Measurements from ENCODE around the gene EMILIN2. TPM values are rescaled to one million over a fixed set of nuclear protein-coding genes. Genes with fewer than 3 reads are reported as not detected.

The EMILIN2 gene
- total RNA-seq, 1 experiment from 2014 or later, result 11.7 TPM

GRCh38 chr18:2900684-2901422 is 54.0 kb downstream of the EMILIN2 start:
- H3K27ac Mint-ChIP-seq, result no peak overlapping the region
- CTCF ChIA-PET, result interaction anchor here (0.6 kb wide), 1 partner anchor 142 kb away, joined by 3 read pairs; no protein-coding TSS in a partner anchor
- POLR2A ChIA-PET, result no interaction called here
- DNase-seq (ENCODE audit: low spot score), result no peak
- no peaks in the 10 kb centered on the region for H3K9me3 Mint-ChIP-seq
- peaks cover 22% of the 10 kb centered on the region for H3K4me1 Mint-ChIP-seq
- TF ChIP-seq USF1 (CRISPR knock-in tag; IDR thresholded peaks at IDR 0.05) (no peak), ATF2 (CRISPR knock-in tag; IDR thresholded peaks at IDR 0.05; ENCODE audit: borderline replicate concordance, low read depth) (no peak), ZNF281 (CRISPR knock-in tag; IDR thresholded peaks at IDR 0.05) (no peak), IRF1 (CRISPR knock-in tag; IDR thresholded peaks at IDR 0.05) (no peak), TCF7 (CRISPR knock-in tag; IDR thresholded peaks at IDR 0.05; ENCODE audit: low read depth) (no peak), SP1 (CRISPR knock-in tag; conservative IDR thresholded peaks at IDR 0.05) (no peak), JAZF1 (CRISPR knock-in tag; IDR thresholded peaks at IDR 0.05) (no peak), TEAD4 (CRISPR knock-in tag; IDR thresholded peaks at IDR 0.05) (no peak), PRRX2 (CRISPR knock-in tag; IDR thresholded peaks at IDR 0.05) (no peak), HMGXB4 (CRISPR knock-in tag; IDR thresholded peaks at IDR 0.05) (no peak), ESRRA (CRISPR knock-in tag; IDR thresholded peaks at IDR 0.05; ENCODE audit: borderline replicate concordance) (no peak), FOXK1 (CRISPR knock-in tag; IDR thresholded peaks at IDR 0.05) (no peak), ATF6 (CRISPR knock-in tag; IDR thresholded peaks at IDR 0.05) (no peak), ZNF232 (CRISPR knock-in tag; IDR thresholded peaks at IDR 0.05) (no peak), GABPB1 (CRISPR knock-in tag; IDR thresholded peaks at IDR 0.05) (no peak), ELF4 (CRISPR knock-in tag; IDR thresholded peaks at IDR 0.05; ENCODE audit: low read depth) (no peak)
- ATAC-seq, result no peak
- peaks cover 6% of the 10 kb centered on the region for H3K27me3 Mint-ChIP-seq (ENCODE audit: low read depth)
- H3K4me3 Mint-ChIP-seq, result no peak overlapping the region
- H3K36me3 Mint-ChIP-seq, result no peaks in the 10 kb centered on the region

All from WTC11 (cell line).